GM18868 (cell line): Measurements from ENCODE around the gene HTATSF1.

Source experiments
- ATAC-seq: cut with Tn5 transposase; IDR thresholded peaks from one replicate; pipeline ENCODE4 v1.9.1; 2021; ENCODE audit warnings: mild to moderate bottlenecking, moderate library complexity; ENCODE audit not compliant: unreplicated experiment

HTATSF1 gene

DNA sequence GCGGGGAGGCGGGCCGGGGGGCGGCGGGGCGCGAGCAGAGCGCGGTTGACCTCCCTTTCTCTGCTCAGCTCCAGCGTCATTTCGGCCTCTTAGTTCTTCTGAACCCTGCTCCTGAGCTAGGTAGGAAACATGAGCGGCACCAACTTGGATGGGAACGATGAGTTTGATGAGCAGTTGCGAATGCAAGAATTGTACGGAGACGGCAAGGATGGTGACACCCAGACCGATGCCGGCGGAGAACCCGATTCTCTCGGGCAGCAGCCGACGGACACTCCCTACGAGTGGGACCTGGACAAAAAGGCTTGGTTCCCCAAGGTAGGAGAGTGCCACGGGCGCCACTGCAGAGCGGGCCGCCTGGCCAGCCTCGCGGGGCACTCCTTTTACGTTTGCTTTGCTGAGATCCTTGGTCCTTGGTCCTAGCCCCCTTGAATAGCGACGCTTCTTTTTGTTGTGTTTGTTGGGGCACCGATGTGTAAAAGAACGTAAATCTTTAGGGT lies at the start of gene HTATSF1:
TSS of gene HTATSF1 (plus strand) at position 37 of the 497 bp plus-strand sequence. CDS start at position 130, 93 bp downstream.
- peak; percentile 11 for ATAC-seq

DNA sequence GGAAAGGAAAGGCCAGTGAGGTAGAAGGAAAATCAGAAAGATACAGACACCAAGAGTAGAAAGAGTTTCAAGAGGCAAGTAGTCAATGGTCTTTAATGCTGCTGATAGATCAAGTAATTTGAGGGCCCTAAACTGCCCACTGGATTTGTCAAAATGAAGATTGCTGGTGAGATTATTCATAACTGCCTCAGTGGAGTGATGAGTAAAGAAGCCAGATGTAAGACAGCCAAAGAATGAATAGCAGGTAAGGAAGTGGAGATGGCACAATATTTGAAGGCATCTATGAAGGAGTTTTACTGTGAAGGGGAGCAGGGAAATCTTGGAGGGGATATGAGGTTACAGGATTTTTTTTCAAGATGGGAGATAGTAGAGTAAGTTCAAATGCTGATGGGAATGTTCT lies 49.4 kb upstream of the HTATSF1 start:
- ATAC-seq = no peak

DNA sequence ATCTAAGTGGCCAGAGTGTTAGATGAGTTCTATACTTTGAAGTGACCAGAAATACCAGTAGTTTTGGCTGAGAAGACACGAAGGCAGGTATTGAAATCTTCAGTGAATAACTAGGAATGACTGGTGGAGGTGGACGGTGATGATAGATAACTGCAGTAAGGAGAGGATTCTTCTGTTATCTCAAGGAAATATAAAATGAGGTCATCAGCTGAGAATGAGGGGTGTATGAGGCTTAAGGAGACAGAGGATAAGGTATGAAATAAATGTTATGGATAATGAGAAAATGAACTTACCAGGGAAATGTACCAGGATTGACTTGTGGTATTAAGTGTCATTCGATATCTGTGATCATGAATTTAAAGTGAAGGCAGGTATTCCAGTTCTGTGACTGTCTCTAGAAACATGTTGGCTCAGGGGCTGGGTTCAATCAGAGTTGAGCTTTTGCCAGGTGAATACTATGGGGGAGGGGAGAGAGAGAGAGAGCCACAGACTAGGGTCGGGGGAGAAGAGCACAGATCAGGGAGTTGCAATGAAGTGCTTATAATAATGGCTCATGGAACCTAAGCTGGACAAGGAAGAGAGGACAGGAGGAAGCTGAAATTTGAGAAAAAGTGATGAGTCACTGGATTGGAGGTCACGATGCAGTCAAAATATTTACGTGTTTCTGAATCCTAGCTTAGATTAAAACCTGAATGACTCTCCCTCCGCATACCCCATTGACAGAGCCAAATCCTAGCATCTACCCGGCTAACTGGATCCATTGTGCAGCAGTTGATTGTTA lies 47.2 kb upstream of the HTATSF1 start:
- ATAC-seq = no peak

DNA sequence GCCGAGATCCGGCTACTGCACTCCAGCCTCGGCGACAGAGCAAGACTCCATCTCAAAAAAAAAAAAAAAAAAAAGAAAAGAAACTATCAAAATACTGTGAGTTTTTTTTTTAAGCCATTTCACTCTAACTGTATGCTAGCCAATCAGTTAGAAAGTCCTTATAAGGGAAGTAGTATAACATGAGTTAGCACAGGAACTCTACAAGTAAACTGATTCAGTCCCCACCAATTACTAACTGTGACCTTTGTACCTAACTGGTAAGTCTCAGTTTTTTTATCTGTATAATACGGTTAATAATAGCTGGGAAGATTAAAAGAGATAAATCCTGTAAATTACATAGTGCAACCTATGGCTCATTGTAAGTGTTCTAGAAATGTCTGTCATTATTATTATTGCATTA lies 44.8 kb upstream of the HTATSF1 start:
- no peak for ATAC-seq

- ATAC-seq = no peak
Observed at GRCh38 chrX:136453114-136453513, 44.3 kb upstream of the HTATSF1 start.

DNA sequence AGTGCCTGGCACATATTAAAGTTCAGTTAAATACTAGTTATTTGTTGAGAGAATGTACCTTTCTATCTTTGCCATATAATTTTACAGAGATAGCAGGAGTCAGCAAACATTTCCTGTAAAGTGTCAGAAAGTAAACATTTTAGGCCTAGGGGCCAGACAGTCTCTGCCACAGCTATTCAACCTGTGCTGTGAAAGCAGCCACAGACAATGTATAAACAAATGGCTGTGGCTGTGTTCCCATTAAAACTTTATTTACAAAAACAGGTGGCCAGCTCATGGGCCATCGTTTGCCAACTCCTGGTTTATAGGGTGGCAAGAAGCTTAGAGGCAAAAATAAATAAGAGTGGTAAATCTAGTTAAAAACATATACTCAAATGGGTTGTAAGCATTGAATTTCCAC lies 43.6 kb upstream of the HTATSF1 start:
- no peak for ATAC-seq

- no peak for ATAC-seq
Observed at GRCh38 chrX:136456133-136456532, 41.3 kb upstream of the HTATSF1 start.

GRCh38 chrX:136457303-136457917 lies 40.0 kb upstream of the HTATSF1 start:
- ATAC-seq = no peak

DNA sequence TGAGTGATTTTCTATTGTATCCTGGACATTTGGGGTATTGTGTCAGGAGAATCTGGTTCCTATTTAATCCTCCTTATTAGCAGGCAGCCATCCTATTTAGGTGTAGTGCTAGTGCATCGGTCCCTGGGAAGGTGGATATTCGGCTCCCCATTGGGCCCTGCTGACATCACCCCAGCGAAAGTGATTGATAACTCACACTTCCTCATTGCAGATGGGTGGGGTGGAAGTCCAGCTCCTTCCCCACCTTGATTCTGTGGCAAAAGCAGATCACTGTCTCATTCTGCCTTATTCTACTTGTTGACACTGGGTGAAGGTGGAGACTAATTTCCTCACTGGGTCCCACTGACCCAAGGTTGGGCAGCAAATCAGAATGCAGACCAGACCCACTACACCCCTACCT lies 32.8 kb upstream of the HTATSF1 start:
- no peak for ATAC-seq

- ATAC-seq = no peak
Observed at GRCh38 chrX:136467303-136467702, 30.1 kb upstream of the HTATSF1 start.

GRCh38 chrX:136468391-136469103 lies 28.8 kb upstream of the HTATSF1 start:
- ATAC-seq = no peak

DNA sequence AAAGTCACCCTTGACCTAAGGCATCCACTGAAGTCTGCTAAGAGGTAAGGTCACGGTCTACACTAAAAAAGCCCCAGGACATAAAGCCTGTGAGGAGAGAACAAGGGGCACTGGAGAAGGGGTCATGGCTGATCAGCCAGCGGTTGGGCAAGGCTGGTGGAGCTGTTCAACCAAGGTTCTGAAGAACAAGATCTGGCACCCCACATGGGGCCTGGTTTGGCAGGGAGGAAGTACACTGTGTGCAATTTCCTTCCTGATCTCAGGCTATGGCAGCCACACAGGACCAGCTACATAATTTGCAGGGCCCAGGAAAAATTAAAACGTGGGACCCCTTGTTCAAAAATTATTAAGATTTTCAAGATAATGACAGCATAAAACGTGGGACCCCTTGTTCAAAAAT lies 23.7 kb upstream of the HTATSF1 start:
- ATAC-seq = no peak

DNA sequence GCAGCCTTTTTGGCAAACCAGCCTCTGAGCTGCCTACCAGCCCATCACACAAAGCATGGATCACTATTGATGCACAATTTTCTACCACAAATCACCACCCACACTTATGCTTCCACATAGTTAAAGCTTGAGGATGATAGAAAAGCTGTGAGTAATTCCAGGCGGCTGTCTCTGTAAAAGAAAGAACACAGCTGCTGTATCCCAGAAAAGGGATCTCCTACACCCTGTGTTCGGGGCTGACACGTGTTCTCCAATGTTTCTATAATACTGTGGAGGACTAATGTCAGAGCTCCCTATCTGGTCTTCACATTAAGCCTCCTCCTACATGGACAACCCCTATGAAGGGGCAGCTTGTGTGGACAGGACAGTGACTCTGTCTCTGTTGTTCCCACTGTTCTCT lies 22.2 kb upstream of the HTATSF1 start:
- no peak for ATAC-seq

DNA sequence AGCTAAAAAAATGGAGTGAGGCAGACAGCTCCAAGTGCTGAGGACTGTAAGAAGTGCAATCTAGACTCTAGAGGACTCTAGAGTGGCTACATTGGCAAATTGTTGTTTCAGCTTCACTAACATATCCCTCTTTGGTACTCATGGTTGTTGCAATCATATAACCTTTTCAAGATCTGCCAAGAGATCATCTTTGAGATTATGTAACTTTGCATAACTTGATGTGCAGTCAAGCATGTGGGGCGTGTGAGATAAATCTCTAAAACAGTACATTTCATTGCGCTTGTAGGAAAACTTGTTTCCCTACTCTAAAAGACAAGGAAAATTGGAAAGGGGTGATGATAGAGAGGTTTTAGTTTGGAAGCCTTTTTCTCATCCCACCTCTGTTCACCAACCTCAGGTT lies 20.9 kb upstream of the HTATSF1 start:
- no peak for ATAC-seq

DNA sequence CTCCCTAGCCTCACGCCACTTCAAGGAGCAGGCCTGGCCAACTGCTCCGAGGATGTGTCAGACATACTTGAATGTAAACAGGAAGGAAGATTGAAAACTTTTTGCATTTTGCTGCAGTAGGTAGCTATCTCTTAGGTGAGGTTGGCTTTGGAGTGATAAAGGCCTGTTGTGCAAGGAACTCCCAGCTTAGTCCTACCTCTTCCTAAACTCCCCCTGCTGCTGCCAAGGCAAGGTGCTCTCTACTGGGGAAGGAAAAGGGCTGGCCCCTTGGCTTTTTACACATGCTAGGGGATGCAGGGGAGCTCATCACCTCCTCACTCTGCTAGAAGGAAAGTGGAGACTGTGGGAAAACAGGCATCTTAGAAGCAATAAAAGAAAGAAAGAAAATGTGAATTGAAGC lies 20.4 kb upstream of the HTATSF1 start:
- ATAC-seq = no peak

DNA sequence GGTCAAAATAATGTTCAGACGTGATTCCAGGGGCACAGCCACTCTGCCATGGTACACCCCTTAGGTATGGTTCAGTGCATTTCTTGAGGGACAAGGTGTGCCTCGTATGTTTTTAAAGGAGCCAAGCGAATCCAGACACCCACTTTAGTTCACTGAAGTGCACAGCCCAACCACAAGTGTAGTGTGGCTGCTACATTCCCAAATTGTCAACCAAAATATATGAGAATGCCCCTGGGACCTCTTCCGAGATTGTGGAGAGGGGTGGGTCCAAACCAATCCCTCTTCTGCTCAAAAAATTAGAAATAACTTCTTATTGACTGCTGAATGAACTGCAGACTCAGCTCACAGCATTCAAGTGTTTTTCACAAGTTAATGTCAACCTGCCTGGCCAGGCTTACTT lies 17.0 kb upstream of the HTATSF1 start:
- ATAC-seq = no peak

DNA sequence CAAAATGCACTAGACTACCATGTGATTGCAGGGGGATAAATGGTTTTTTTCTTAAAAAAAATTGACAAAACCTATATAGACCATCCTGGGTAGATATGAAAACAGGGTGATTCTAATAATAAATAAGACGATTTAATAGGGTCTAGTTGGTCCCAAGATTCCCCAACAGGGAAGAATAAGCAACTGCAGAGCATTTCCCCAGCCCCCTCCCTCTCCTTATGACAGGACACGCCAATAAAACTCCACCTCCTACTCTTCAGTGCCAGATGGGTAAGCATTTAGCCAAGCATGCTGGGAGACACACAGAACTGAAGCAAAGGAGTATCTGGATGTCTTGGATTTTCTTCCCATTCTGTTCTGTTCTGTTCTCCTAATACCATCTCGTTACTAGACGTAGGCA lies 9.7 kb upstream of the HTATSF1 start, which contains the start of gene BRS3:
TSS of gene BRS3 (plus strand) at position 301 of the 400 bp plus-strand sequence. CDS start 168 bp downstream, outside the sequence.
- no peak for ATAC-seq

DNA sequence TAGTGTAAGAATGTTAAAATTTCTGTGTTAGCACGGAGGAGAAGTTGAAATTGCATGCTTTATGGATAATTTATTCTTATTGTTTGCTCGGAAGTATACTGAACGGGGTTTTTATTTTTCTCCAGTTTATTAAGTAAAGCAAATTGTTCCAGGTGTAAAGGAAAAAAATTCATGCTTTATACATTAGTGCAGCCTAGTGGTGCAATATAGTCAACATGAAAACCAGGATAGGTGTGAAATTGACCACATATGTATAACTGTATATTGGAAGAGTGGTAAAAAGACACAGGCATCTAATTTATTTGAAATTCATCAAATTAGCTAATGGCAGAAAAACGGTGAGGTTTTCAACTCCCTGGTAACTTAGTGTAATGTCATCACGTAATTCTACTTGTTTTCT lies 8.7 kb upstream of the HTATSF1 start:
- ATAC-seq = no peak

DNA sequence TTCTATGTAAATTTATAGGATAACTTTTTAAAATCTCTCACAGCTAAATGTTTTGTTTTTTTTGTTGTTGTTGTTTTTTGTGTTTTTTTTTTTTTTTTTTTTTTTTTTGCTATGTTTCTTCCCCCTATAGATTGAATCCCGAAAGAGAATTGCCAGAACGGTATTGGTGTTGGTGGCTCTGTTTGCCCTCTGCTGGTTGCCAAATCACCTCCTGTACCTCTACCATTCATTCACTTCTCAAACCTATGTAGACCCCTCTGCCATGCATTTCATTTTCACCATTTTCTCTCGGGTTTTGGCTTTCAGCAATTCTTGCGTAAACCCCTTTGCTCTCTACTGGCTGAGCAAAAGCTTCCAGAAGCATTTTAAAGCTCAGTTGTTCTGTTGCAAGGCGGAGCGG lies 5.6 kb upstream of the HTATSF1 start:
- no peak for ATAC-seq

GRCh38 chrX:136493011-136493410 lies 4.4 kb upstream of the HTATSF1 start:
- no peak for ATAC-seq

GRCh38 chrX:136495043-136495442 lies 2.3 kb upstream of the HTATSF1 start:
- no peak for ATAC-seq
